ENCODE measurements around the gene MRPS9.

Gene MRPS9

GRCh38 chr2:105068875-105069274 is 31.0 kb downstream of the MRPS9 start:
- Mint-ChIP-seq H3K36me3 (ENCODE audit: low read depth) (peaks cover 45% of the 10 kb centered on the region), H3K9me3 (no peaks in the 10 kb centered on the region), H3K4me3 (no peak overlapping the region), H3K4me1 (ENCODE audit: low read depth) (peaks cover 36% of the 10 kb centered on the region), H3K27ac (no peak overlapping the region), H3K27me3 (no peaks in the 10 kb centered on the region)

- H3K4me1 Mint-ChIP-seq (ENCODE audit: low read depth), result peaks cover 31% of the 10 kb centered on the region
- no peaks in the 10 kb centered on the region for H3K9me3 Mint-ChIP-seq
- no peaks in the 10 kb centered on the region for H3K27me3 Mint-ChIP-seq
- peaks cover 46% of the 10 kb centered on the region for H3K36me3 Mint-ChIP-seq (ENCODE audit: low read depth)
- H3K27ac Mint-ChIP-seq, result no peak overlapping the region
- H3K4me3 Mint-ChIP-seq, result no peak overlapping the region
Observed at GRCh38 chr2:105070010-105070865, 32.4 kb downstream of the MRPS9 start.

DNA sequence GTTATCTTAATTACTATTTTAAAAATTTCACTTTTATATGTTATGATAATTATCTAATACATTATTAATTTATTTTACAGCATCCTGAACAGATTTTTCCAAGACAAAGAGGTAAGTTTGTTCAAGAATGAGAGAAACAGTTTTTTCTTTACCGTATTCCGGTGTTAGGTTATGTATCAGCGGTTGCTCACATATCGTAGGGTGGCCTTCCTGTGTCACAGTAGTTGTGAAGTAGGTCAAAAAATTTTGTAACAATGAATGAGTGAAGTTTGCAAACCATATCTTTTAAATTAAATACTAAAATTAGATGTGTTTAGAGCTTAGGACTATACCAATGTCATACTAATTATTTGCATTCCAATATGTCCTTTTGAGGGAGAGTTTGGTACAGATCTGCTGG is 33.5 kb downstream of the MRPS9 start:
- no peaks in the 10 kb centered on the region for H3K9me3 Mint-ChIP-seq
- peaks cover 31% of the 10 kb centered on the region for H3K4me1 Mint-ChIP-seq (ENCODE audit: low read depth)
- H3K36me3 Mint-ChIP-seq (ENCODE audit: low read depth), result peaks cover 49% of the 10 kb centered on the region
- no peaks in the 10 kb centered on the region for H3K27me3 Mint-ChIP-seq
- H3K4me3 Mint-ChIP-seq, result no peak overlapping the region
- no peak overlapping the region for H3K27ac Mint-ChIP-seq

DNA sequence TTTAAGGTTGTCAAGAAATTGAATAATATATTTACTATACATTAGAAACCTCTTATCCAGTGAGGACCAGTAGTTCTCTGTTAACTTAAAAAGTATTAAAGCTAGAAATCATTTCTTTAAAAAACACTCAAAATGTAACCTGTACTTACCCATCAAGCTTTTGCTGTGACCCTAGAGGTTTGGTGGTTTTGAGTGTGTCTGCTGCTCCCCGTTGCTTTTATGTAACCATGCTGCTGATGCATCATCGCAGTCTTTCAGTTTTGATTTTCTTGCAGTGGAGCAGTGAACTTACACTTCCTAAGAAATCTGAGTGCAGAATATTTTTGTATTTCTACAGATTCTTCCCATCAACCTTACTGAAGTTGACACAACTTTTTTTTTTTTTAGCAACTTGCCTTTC is 34.2 kb downstream of the MRPS9 start:
- Mint-ChIP-seq H3K4me3 (no peak overlapping the region), H3K27ac (no peak overlapping the region), H3K27me3 (no peaks in the 10 kb centered on the region), H3K9me3 (no peaks in the 10 kb centered on the region), H3K36me3 (ENCODE audit: low read depth) (peaks cover 45% of the 10 kb centered on the region), H3K4me1 (ENCODE audit: low read depth) (peaks cover 31% of the 10 kb centered on the region)

DNA sequence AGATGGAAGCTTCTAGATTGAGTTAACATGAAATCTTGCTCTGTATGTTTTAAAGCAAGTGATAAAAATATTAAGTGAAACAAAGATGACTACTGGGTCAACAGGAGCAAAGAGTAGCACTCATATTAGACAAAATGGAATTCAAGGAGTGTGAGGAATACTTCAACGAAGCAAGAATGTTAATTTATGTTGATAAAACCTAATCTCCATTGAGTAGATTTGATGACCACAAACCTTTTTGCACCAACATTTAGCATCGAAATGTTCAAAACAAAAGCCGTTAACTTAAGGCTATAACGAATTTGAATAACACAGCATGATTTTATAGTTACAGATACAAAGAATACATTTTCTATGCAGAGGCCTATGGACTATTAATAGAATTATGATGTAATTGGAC is 35.7 kb downstream of the MRPS9 start:
- H3K9me3 Mint-ChIP-seq, result no peaks in the 10 kb centered on the region
- no peak overlapping the region for H3K27ac Mint-ChIP-seq
- H3K36me3 Mint-ChIP-seq (ENCODE audit: low read depth), result peaks cover 36% of the 10 kb centered on the region
- H3K4me3 Mint-ChIP-seq, result no peak overlapping the region
- no peaks in the 10 kb centered on the region for H3K27me3 Mint-ChIP-seq
- H3K4me1 Mint-ChIP-seq (ENCODE audit: low read depth), result peaks cover 26% of the 10 kb centered on the region

DNA sequence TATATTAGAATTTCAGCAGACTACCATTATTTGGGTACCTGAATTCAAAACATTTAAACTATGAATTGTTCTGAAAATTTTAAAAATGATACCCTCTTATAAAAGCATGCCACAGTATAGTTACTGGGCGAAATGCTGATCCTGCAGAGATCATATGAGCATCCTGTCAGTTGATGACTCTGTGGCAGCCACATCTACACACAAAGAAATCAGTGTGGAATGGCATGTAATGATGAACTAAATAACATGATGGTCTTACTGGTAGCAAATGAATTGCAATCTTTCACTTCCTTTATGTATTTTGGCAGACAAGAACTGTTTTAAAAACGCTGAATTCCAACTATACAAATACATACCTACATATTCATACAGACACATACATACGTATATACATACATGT is 38.3 kb downstream of the MRPS9 start:
- no peak overlapping the region for H3K4me3 Mint-ChIP-seq
- H3K4me1 Mint-ChIP-seq (ENCODE audit: low read depth), result peaks cover 13% of the 10 kb centered on the region
- no peaks in the 10 kb centered on the region for H3K27me3 Mint-ChIP-seq
- H3K27ac Mint-ChIP-seq, result no peak overlapping the region
- H3K9me3 Mint-ChIP-seq, result no peaks in the 10 kb centered on the region
- H3K36me3 Mint-ChIP-seq (ENCODE audit: low read depth), result peaks cover 31% of the 10 kb centered on the region

DNA sequence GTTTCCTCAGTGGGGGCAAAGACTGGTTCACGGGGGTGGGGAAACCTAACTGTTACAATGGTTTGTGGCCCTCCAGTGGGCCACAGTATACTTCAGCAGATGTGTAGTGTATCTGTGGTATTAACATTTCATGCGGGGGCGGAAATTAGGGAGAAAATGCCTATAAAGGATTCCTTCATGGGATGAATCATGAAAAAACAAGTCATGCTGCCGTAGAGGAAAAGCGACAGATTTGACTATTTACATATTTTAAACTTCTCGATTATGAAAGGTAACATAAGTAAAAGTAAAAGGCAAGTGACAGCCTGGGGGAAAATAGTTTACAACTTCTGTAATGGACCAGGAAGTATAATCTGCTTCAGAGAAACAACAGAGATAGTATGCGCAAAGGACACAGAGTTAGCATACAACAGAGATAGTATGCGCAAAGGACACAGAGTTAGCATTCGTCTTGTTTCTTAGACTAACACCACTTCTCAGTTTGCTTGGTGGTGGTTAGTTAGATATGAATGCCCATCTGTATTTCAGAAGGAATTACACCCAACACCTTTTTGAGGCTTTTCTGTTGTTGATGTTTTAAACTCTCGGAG is 41.1 kb downstream of the MRPS9 start:
- no peaks in the 10 kb centered on the region for H3K9me3 Mint-ChIP-seq
- H3K36me3 Mint-ChIP-seq (ENCODE audit: low read depth), result peaks cover 39% of the 10 kb centered on the region
- no peaks in the 10 kb centered on the region for H3K27me3 Mint-ChIP-seq
- H3K4me1 Mint-ChIP-seq (ENCODE audit: low read depth), result no peaks in the 10 kb centered on the region
- H3K27ac Mint-ChIP-seq, result no peak overlapping the region
- no peak overlapping the region for H3K4me3 Mint-ChIP-seq

GRCh38 chr2:105080461-105080860 is 42.6 kb downstream of the MRPS9 start:
- no peak overlapping the region for H3K27ac Mint-ChIP-seq
- H3K27me3 Mint-ChIP-seq, result no peaks in the 10 kb centered on the region
- H3K36me3 Mint-ChIP-seq (ENCODE audit: low read depth), result peaks cover 32% of the 10 kb centered on the region
- H3K4me3 Mint-ChIP-seq, result no peak overlapping the region
- H3K4me1 Mint-ChIP-seq (ENCODE audit: low read depth), result peaks cover 3% of the 10 kb centered on the region
- no peaks in the 10 kb centered on the region for H3K9me3 Mint-ChIP-seq

- Mint-ChIP-seq H3K4me1 (ENCODE audit: low read depth) (peaks cover 3% of the 10 kb centered on the region), H3K9me3 (no peaks in the 10 kb centered on the region), H3K27ac (no peak overlapping the region), H3K36me3 (ENCODE audit: low read depth) (peaks cover 31% of the 10 kb centered on the region), H3K27me3 (no peaks in the 10 kb centered on the region), H3K4me3 (no peak overlapping the region)
Observed at GRCh38 chr2:105081006-105081601, 43.2 kb downstream of the MRPS9 start.

GRCh38 chr2:105082107-105082506 is 44.2 kb downstream of the MRPS9 start:
- no peaks in the 10 kb centered on the region for H3K27me3 Mint-ChIP-seq
- no peaks in the 10 kb centered on the region for H3K9me3 Mint-ChIP-seq
- no peak overlapping the region for H3K4me3 Mint-ChIP-seq
- no peak overlapping the region for H3K27ac Mint-ChIP-seq
- peaks cover 26% of the 10 kb centered on the region for H3K36me3 Mint-ChIP-seq (ENCODE audit: low read depth)
- peaks cover 3% of the 10 kb centered on the region for H3K4me1 Mint-ChIP-seq (ENCODE audit: low read depth)

GRCh38 chr2:105085525-105085924 is 47.7 kb downstream of the MRPS9 start:
- peaks cover 25% of the 10 kb centered on the region for H3K36me3 Mint-ChIP-seq (ENCODE audit: low read depth)
- no peaks in the 10 kb centered on the region for H3K9me3 Mint-ChIP-seq
- no peaks in the 10 kb centered on the region for H3K27me3 Mint-ChIP-seq
- no peak overlapping the region for H3K27ac Mint-ChIP-seq
- no peak overlapping the region for H3K4me3 Mint-ChIP-seq
- H3K4me1 Mint-ChIP-seq (ENCODE audit: low read depth), result peaks cover 7% of the 10 kb centered on the region

DNA sequence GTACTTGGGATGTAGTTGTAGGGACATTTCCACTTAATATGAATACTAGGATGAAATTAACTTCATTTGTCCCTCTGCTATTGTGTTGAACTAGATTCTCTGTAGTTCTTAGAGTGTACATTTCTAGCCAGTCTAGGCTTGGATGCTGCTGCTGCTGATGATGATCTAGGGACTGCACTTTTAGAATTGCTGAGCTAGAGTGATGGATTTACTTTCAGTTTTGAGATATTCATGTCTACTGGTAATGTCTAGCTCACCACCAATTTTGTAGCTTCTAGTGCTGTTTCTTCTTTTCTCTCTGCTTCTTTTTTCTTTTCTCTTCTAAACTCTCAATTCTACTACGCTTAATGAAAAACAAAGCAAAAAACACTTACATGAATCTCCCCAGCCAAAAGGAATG is 49.4 kb downstream of the MRPS9 start:
- Mint-ChIP-seq H3K27me3 (no peaks in the 10 kb centered on the region), H3K36me3 (ENCODE audit: low read depth) (peaks cover 20% of the 10 kb centered on the region), H3K27ac (no peak overlapping the region), H3K4me3 (no peak overlapping the region), H3K4me1 (ENCODE audit: low read depth) (peaks cover 7% of the 10 kb centered on the region), H3K9me3 (no peaks in the 10 kb centered on the region)

DNA sequence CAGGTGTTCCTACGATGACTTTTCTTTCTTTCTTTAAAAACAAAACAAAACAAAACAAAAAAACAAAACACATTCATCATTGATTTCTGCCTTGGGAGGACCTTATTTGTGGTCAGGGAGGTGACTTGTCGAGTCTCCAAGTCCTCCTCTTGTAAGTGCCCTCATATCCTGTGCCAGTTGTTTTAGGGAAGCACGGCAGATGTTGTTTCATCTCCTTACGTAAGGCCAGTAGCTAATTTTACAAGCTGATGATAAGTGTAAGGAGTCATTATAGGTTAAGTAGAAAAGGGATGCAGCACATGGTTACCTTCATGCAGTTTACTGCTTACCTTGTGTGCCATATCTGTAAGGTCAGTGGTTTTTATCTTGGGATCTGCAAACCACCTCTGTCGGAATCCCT is 52.2 kb downstream of the MRPS9 start:
- H3K27ac Mint-ChIP-seq, result no peak overlapping the region
- no peaks in the 10 kb centered on the region for H3K9me3 Mint-ChIP-seq
- H3K36me3 Mint-ChIP-seq (ENCODE audit: low read depth), result peaks cover 35% of the 10 kb centered on the region
- H3K4me1 Mint-ChIP-seq (ENCODE audit: low read depth), result peaks cover 5% of the 10 kb centered on the region
- no peaks in the 10 kb centered on the region for H3K27me3 Mint-ChIP-seq
- H3K4me3 Mint-ChIP-seq, result no peak overlapping the region

DNA sequence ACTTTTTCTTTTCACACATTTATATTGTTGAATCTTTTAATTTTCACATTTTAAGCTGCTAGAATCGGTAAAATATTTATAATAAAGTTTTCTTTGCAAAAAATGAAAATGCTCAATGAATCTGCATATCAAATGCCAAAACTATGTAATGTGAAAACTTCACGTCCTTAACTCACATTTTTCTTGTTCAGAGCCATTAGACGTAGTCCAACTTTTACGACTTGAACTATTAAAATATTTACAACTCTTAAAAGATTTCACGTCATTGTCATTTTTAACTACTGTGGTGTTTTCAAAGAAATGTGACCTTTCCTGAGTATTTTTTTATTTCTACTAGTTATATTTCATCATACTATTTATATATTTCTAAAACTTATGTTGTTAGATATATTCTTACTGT is 54.9 kb downstream of the MRPS9 start:
- no peak overlapping the region for H3K27ac Mint-ChIP-seq
- H3K4me3 Mint-ChIP-seq, result no peak overlapping the region
- peaks cover 49% of the 10 kb centered on the region for H3K36me3 Mint-ChIP-seq (ENCODE audit: low read depth)
- H3K4me1 Mint-ChIP-seq (ENCODE audit: low read depth), result no peaks in the 10 kb centered on the region
- H3K9me3 Mint-ChIP-seq, result no peaks in the 10 kb centered on the region
- H3K27me3 Mint-ChIP-seq, result no peaks in the 10 kb centered on the region

DNA sequence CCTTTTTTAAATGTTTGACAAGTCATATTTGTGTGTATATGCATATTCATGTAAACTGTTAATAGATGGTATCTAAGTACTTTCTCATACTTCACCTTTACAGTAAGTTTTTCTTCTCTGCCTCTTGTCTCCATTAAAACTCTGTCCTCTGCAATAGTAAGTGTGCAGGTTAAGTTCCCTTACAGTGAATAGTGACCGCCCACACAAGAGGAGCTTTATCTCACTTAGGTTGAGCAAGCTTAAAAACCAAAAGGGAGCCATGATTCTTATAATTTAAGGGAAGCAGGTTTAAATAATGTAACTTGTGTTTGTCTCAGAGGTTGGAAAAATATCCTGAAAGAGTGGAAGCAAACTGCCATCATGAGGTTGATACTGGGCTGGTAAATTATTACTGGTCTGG is 61.3 kb downstream of the MRPS9 start:
- Mint-ChIP-seq H3K27me3 (no peaks in the 10 kb centered on the region), H3K4me1 (ENCODE audit: low read depth) (no peaks in the 10 kb centered on the region), H3K9me3 (no peaks in the 10 kb centered on the region), H3K27ac (no peak overlapping the region), H3K4me3 (no peak overlapping the region), H3K36me3 (ENCODE audit: low read depth) (peaks cover 64% of the 10 kb centered on the region)
